ENCODE results near the gene RPL31.

DNA sequence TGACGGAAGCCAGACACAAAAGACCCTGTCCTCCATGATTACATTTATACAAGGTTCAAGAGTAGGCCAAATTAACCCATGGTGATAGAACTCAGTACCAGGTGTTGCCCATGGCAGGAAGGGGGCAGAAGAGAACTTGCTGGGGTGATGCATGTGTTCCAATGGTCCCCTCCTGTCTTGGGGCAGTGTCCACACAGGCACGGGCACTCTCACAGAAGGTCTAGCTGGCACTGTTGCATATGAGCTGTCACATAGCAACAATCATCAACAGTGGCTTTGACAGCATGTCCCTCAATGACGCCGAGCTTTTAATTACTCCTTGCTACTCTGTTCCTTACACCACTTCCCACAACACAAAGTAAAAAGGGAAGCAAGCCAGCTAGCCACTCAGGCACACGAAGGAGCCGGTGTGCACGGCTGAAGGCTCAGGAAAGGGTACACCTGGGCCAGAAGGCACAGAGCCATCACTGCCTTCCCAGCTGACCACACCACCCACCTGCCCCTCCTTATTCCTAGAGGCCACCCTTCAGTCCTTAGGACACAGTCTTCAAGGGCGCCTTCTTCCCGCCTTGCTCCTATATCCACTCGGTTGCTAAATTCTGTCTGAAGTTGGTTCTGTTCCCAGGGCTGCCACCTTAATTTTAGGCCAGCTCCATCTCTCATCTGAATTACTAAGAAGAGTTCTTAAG, 28.9 kb downstream of the RPL31 start:
- TF ChIP-seq, protein P1, sequence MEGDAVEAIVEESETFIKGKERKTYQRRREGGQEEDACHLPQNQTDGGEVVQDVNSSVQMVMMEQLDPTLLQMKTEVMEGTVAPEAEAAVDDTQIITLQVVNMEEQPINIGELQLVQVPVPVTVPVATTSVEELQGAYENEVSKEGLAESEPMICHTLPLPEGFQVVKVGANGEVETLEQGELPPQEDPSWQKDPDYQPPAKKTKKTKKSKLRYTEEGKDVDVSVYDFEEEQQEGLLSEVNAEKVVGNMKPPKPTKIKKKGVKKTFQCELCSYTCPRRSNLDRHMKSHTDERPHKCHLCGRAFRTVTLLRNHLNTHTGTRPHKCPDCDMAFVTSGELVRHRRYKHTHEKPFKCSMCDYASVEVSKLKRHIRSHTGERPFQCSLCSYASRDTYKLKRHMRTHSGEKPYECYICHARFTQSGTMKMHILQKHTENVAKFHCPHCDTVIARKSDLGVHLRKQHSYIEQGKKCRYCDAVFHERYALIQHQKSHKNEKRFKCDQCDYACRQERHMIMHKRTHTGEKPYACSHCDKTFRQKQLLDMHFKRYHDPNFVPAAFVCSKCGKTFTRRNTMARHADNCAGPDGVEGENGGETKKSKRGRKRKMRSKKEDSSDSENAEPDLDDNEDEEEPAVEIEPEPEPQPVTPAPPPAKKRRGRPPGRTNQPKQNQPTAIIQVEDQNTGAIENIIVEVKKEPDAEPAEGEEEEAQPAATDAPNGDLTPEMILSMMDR (IDR thresholded peaks at IDR 0.05; ENCODE audit: low read length) = no peak
- no peak for TF ChIP-seq EZH2 (IDR thresholded peaks at IDR 0.05; ENCODE audit: borderline replicate concordance, low read length)

All from OCI-LY1 (cell line).